ENCODE measurements around the gene PDE4A.

The PDE4A gene

GRCh38 chr19:10516671-10517286, 96.4 kb downstream of the PDE4A start:
- DNase-seq: no peak

- DNase-seq: no peak
Observed at GRCh38 chr19:10517361-10517759, 97.0 kb downstream of the PDE4A start, which contains the start of gene S1PR5. S1PR5 (minus strand) TSS chr19:10517447; CDS start chr19:10515011, 2,436 bp downstream.

DNA sequence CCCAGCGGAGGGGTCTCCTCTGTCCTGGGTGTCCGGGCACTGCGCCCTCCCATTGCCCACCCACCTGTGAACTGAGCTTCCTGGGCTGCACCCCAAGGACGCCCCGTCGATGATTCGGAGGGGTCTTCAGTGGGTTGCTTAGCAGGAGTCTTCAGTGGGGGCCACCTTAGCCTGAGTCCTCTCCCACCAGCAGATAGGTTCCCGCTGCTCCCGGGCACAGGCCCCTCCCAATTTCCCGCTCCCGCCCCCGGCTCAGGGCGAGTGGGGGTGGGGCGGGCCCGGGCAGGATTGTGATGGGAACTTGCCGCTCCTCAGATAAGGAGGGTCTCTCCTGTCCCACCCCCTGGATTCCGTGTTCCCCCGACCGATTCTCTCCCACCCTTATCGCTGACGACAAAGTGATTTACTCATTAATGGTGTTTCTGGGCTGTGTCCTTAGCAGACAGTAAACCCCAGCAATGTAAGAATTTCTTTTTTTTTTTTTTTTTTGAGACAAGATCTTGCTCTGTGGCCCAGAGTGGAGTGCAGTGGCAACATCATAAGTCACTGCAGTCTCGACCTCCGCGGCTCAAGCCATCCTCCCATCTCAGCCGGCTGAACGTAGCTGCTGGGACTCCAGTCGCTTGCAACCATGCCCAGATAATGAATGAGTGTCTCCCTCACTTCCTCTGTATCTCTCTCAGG, 97.6 kb downstream of the PDE4A start:
- no peak for DNase-seq

GRCh38 chr19:10518444-10519361, 98.4 kb downstream of the PDE4A start:
- DNase-seq: no peak

Data from SIG-M5 (cell line).